ENCODE data around the gene SDK2. TPM values are rescaled to one million over a fixed set of nuclear protein-coding genes. Genes with fewer than 3 reads are reported as not detected.

SDK2 gene
- total and polyA plus RNA-seq, 2 of the 4 experiments (the other 2 are of a cell fraction): under 0.01 to 0.03 TPM

GRCh38 chr17:73547790-73548189 is 96.5 kb downstream of the SDK2 start:
- intact Hi-C loops (cut with micrococcal nuclease): no loop called here
- no peak overlapping the region for H3K4me2 ChIP-seq (ENCODE audit: low read depth, low read length)
- ATAC-seq (ENCODE audit: low read depth) (no peak), DNase-seq (no peak)
- in situ Hi-C loops (cut with MboI; ENCODE audit: low sequenced_read_pairs): loop anchor here (25.0 kb wide), 1 partner anchor 285 kb away; the partner anchor contains the start of gene CPSF4L
- no peak overlapping the region for H4K5ac ChIP-seq (ENCODE audit: low read depth, low read length)
- no TSS peak for BruUV-seq (replicated peaks)
- no peak overlapping the region for H2AFZ ChIP-seq (replicated peaks; ENCODE audit: low read length, poor library complexity)
- H2BK20ac ChIP-seq (ENCODE audit: low read depth, low read length): no peak overlapping the region
- H2BK15ac ChIP-seq (ENCODE audit: low read depth, low read length): no peak overlapping the region
- H3K4me3 ChIP-seq (ENCODE audit: insufficient read depth, low read depth, low read length): no peak overlapping the region
- no peak overlapping the region for H2BK120ac ChIP-seq (ENCODE audit: low read depth, low read length)
- no peaks in the 10 kb centered on the region for H3K4me1 ChIP-seq (ENCODE audit: control insufficient read depth, insufficient read depth, low read length)
- H4K91ac ChIP-seq (ENCODE audit: insufficient read depth, low read depth, low read length): no peak overlapping the region
- H2AK9ac ChIP-seq (replicated peaks; ENCODE audit: low read depth, low read length, poor library complexity): no peak overlapping the region
- TF ChIP-seq CTCF (conservative IDR thresholded peaks at IDR 0.05; ENCODE audit: low read depth, low read length) (no peak), ELK1 (IDR thresholded peaks at IDR 0.05; ENCODE audit: borderline replicate concordance, low read depth, low read length) (no peak), FOS (IDR thresholded peaks at IDR 0.05; ENCODE audit: low read depth, low read length) (no peak), POLR2A (IDR thresholded peaks at IDR 0.05; ENCODE audit: low read depth, low read length) (no peak), NFE2L2 (IDR thresholded peaks at IDR 0.05; ENCODE audit: low read depth, low read length) (no peak), RFX5 (IDR thresholded peaks at IDR 0.05; ENCODE audit: low read depth, low read length) (no peak), RAD21 (IDR thresholded peaks at IDR 0.05; ENCODE audit: low read length) (no peak), CEBPB (IDR thresholded peaks at IDR 0.05; ENCODE audit: low read depth, low read length) (no peak), CHD1 (IDR thresholded peaks at IDR 0.05; ENCODE audit: low read depth, low read length) (no peak), SMC3 (IDR thresholded peaks at IDR 0.05; ENCODE audit: low read depth, low read length) (no peak), MAFK (IDR thresholded peaks at IDR 0.05; ENCODE audit: low read depth, low read length) (no peak)
- H3K36me3 ChIP-seq (ENCODE audit: control insufficient read depth, insufficient read depth, low read length): no peaks in the 10 kb centered on the region
- no peak overlapping the region for H3K27ac ChIP-seq (ENCODE audit: insufficient read depth, low read length)
- H3K9me3 ChIP-seq (ENCODE audit: control insufficient read depth, insufficient read depth, low read length): no peaks in the 10 kb centered on the region
- H3K4ac ChIP-seq (ENCODE audit: low read depth, low read length): no peak overlapping the region
- dilution Hi-C loops (cut with HindIII; ENCODE audit: low sequenced_read_pairs, unreplicated experiment): no loop called here
- no peak overlapping the region for H3K23ac ChIP-seq (ENCODE audit: low read depth, low read length)
- H3K56ac ChIP-seq (ENCODE audit: extremely low read depth, insufficient read depth, low read length): no peak overlapping the region
- H4K20me1 ChIP-seq (ENCODE audit: insufficient read depth, low read length): no peaks in the 10 kb centered on the region
- no peaks in the 10 kb centered on the region for H3K79me1 ChIP-seq (ENCODE audit: low read depth in 1 of 2, low read length in 2 of 2)
- no peaks in the 10 kb centered on the region for H3K27me3 ChIP-seq (ENCODE audit: control insufficient read depth, insufficient read depth, low read length)
- POLR2A ChIA-PET (ENCODE audit: unreplicated experiment): no interaction called here
- no peak overlapping the region for H2BK5ac ChIP-seq (ENCODE audit: low read depth, low read length, poor library complexity, severe bottlenecking)
- no peak overlapping the region for H2AK5ac ChIP-seq (ENCODE audit: low read depth, low read length)
- H3K9me1 ChIP-seq (ENCODE audit: insufficient read depth, low read length): no peaks in the 10 kb centered on the region
- no peak overlapping the region for H3K9ac ChIP-seq (ENCODE audit: low read depth, low read length)
- no CpG with 5 or more reads among the region's 6 CpGs for WGBS, 2 experiments (ENCODE audit: extremely low coverage in 2 of 2, insufficient read length in 1 of 2)
- no peak overlapping the region for H4K8ac ChIP-seq (ENCODE audit: low read depth in 2 of 2, low read length in 2 of 2)
- no peak overlapping the region for H3K14ac ChIP-seq (replicated peaks; ENCODE audit: low read depth, low read length)
- CTCF ChIA-PET: no interaction called here
- no peak overlapping the region for H3K18ac ChIP-seq (ENCODE audit: low read depth, low read length)
